Smooth muscle cell of the brain vasculature (primary cell): Measurements from ENCODE around the gene SH3PXD2A.

ENCODE experiments used
- DNase-seq: peaks from one replicate; pipeline ENCODE4 v3.0.0-alpha.2; 2012; ENCODE audit warnings: low read depth, low spot score

The SH3PXD2A gene

DNA sequence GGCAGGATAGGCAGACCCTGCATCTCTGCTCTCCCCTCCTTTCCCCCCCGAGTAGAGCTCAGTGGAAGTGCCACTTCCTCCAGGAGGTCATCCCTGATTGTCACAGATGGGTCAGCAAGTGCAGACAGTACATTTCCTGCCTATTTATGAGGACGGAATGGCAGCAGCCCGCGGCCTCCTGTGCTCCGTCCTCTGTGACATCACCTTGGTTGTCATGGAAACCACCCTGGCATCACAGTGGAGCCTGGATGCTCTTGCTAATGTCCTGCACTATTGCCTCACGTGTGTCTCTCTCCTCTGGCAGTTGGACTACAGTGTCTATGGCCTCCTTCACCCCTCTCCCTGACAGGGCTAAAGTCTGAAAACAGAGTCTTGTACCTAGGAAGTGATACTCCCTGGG is 148.6 kb downstream of the SH3PXD2A start:
- no peak for DNase-seq

- DNase-seq = no peak
Observed at GRCh38 chr10:103706047-103706446, 149.3 kb downstream of the SH3PXD2A start.

GRCh38 chr10:103703941-103704919 is 151.1 kb downstream of the SH3PXD2A start:
- no peak for DNase-seq

DNA sequence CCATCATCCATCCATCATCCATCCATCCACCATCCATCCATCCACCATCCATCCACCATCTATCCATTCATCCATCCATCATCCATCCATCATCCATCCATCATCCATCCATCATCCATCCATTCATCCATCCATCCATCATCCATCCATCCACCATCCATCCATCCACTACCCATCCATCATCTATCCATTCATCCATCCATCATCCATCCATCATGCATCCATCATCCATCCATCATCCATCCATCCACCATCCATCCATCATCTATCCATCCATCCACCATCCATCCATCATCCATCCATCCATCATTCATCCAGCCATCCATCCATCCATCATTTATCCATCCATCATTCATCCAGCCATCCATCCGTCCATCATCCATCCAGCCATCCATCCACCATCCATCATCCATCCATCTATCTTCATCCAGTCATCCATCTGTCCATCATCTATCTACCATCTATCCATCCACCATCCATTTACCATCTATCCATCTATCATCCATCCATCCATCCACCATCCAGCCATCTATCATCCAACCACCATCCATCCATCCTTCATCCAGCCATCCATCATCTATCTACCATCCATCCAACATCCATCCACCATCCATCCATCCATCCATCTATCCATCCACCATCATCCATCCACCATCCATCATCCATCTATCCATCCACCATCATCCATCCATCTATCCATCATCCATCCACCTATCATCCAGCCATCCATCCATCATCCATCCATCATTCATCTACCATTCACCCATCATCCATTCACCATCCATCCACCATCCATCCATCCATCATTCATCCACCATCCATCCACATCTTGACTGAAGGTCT is 153.8 kb downstream of the SH3PXD2A start:
- DNase-seq = no peak

DNA sequence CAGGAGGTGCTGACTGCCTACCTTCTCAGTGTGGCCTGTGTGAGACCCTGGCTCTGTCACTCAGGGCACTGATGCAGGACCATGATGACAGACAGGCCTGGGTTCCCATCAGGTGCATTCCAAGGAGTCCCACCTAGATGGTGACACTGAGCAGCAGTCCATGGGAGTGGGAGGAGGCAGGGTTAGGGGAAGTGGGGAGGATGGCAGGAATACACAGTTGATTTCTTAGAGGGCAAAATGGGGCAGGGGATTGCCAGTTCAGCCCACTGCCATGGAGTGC is 155.0 kb downstream of the SH3PXD2A start:
- no peak for DNase-seq

DNA sequence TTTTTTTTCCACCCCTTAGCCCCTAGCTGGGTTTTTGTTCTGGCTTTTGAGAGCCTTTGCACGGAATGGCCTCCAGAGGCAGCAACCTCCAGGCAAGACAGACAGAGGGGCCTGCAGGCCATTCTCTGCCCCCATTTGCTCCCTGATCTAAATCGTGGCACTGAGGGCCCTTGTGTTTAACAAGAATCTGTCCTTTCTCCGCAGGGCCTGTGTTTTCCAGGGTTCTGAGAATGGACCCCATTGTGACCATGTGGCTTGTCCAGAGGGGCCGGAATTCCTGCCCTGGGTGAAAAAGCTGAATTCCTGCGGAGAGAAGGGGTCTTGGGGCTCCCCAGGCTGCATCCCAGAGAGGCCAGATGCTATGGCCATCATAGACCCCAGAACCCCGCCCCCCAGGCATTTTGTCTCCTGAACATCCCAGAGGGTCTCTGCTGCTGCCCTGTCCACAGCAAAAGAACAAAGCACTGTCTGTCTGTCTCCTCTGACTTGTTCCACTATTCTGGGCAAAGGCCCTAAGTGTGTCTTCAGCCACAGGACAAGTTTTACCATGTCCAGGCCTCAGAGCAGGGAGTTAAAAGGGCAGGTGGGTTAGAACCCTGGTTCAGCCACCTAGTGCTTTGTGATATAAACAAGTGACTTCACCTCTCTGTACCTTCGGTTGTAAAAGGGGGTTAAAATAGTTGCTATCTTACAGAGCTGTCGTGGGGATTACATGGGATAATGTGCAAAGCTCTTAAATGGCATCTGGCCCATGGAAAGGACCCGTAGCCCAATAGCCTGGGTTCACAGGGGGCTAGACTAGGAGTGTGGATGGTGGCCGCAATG is 155.6 kb downstream of the SH3PXD2A start:
- DNase-seq = no peak

GRCh38 chr10:103698266-103698665 is 157.1 kb downstream of the SH3PXD2A start:
- DNase-seq = no peak

GRCh38 chr10:103697787-103698186 is 157.6 kb downstream of the SH3PXD2A start:
- no peak for DNase-seq

DNA sequence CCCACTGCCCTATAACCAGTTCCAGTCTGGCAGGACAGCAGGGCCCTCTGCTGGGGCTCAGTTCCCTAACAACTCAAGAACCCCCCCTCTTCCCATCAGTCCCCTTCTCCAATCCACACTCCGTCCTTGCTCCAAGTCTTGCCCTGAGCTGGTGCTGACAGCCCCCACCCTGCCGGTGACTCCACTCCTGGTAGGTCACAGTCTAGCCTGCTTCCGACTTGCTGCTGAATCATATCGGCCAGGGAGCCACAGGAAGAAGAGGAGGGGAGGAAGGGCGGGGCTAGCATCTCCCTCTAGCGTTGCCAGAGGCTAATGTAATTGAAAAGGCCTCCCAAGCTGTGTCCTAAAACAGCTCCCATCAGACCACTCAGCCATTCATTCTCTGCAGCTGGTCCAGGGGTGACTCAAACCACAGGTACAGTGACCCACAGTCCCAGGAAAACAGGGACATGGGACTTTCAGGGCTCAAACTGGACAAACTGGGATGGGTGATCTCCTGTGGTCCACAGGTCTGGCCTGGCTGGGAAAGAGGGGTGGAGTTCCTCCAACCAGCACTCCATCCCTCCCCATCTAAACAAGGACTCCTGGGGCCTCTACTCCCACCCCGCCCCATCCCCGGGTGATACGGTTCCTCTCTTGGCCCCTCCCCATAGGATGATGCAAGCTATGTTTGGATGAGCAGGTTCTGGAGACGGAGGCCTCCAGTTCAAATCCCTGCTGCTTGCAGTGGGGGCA is 158.8 kb downstream of the SH3PXD2A start:
- DNase-seq = peak; percentile 33

GRCh38 chr10:103696094-103696410 is 159.3 kb downstream of the SH3PXD2A start:
- no peak for DNase-seq

- no peak for DNase-seq
Observed at GRCh38 chr10:103695584-103696005, 159.8 kb downstream of the SH3PXD2A start.

DNA sequence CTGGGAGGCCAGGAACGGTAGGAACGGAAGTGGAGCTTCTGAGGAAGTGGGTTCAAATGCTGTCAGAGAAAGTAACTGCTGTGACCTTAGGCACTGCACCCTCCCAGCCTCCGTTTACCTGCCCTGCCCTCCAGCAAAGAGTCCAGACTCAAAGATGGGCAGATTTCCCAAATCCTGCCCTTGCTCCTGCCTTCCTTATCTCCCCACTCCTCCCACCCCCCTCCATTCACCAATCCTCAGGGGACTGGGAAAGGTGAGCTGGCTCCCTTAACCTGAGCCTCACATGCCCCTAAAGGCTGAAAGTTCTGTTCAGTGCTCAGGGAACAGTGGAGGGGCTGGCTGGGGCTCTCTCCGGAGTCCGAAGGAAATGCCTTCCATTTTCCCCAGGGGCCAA is 161.6 kb downstream of the SH3PXD2A start:
- DNase-seq = no peak

DNA sequence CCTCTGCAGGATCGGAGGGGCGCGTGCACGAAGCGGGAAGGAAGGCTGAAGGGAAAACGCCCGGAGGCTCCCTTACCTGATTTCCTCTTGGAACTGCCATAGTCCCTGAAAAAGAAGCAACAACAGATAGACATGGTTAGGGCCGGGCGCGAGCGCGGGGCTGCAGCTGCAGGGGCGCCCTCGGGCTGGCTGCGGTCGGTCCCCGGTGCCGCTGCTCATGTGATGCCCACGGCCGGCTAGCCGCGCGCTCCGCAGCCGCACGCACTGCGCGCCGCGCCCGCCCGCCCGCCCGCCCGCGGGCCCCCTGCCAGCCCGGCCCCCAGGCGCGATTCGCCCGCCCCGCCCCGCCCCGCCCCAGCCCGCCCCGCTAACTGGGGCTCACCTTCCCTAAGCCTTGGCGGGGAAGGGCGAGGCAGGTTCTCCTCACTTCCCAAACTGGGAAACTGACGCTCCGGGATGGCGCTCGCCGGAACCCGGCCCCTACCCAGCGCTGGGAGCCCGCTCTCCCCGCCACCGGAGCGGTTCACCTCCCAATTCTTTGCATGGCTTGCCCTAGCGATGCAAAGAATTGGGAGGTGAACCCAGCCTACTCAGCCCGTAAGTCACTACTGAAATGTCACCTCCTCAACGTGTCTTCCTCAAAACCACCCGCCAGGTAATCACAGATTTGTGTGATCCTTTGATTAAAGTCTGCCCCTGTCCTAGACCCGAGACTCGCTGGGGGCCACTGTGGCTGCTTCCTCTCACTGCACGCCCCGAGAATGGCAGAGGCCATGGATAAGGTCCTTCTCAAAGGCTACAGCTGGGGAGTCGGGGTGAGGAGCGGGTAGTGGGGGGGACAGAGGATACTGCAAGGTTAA is 162.2 kb downstream of the SH3PXD2A start:
- DNase-seq = no peak

- DNase-seq = no peak
Observed at GRCh38 chr10:103692436-103692951, 162.9 kb downstream of the SH3PXD2A start.

GRCh38 chr10:103691723-103692435 is 163.5 kb downstream of the SH3PXD2A start:
- no peak for DNase-seq

DNA sequence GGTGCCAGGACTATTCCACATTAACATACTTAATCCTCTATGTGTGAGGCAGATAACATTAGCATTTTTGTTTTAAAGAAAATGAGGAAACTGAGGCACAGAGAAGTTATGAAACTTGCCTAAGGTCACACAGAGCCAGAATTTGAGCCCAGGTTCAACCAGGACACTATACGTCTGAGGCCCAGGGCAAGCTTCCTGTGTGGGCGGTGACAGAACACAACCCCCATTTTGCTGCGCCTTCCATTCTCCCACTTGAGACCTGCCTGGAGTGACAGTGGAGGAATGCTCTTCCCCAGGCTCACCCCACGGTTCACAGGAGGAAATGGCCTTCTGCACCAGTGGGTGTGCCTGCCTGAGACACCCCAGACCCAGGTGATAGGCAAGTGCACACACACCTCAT is 164.1 kb downstream of the SH3PXD2A start:
- DNase-seq = no peak

GRCh38 chr10:103690281-103690680 is 165.1 kb downstream of the SH3PXD2A start:
- no peak for DNase-seq

DNA sequence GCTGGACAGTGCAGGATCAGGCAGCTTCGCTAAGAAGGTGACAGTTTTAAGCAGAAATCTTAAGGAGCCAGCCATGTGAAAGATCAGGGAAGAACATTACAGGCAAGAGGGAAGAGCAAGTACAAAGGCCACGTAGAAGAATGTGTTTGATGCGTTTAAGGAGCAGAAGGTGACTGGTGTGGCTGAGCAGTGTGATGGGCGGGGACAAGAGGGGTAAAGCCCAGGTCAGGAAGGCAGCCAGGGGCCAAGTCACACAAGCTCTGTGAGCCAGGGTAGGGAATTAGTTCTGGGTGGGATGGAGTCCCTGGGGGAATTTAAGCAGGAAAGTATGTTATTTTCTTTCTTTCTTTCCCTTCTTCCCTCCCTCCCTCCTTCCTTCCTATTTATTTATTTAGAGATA is 166.9 kb downstream of the SH3PXD2A start:
- DNase-seq = no peak

GRCh38 chr10:103687718-103688117 is 167.7 kb downstream of the SH3PXD2A start:
- DNase-seq = no peak
